SK-N-SH treated with all-trans-retinoic acid at 6 μM for 48 hours (cell line): ENCODE results near the gene SLC25A18.

Experiments used
- ATAC-seq: fragments of 200-7000 bp; cut with Tn5 transposase; 3 replicates; pipeline ENCODE4 v1.9.1; 2020; ENCODE audit warnings: mild to moderate bottlenecking, moderate library complexity
- BACH2 ChIP-seq: fragments of 250-450 bp; sonication (Bioruptor Pico); IDR thresholded peaks from 2 replicates; pipeline ENCODE4 v1.9.0; 2021; ENCODE audit warnings: mild to moderate bottlenecking, borderline replicate concordance
- CREB5 ChIP-seq: fragments of 250-450 bp; sonication (Bioruptor Pico); IDR thresholded peaks from 2 replicates; pipeline ENCODE4 v1.5.1; 2020; ENCODE audit warnings: low read depth, mild to moderate bottlenecking, moderate library complexity
- CSDC2 ChIP-seq: fragments of 250-450 bp; sonication (Bioruptor Pico); IDR thresholded peaks from 2 replicates; pipeline ENCODE4 v1.5.0; 2020; ENCODE audit warnings: mild to moderate bottlenecking, moderate library complexity
- ESRRG ChIP-seq: fragments of 250-450 bp; sonication (Bioruptor Pico); IDR thresholded peaks from 2 replicates; pipeline ENCODE4 v1.6.1; 2021; ENCODE audit warnings: mild to moderate bottlenecking
- GLIS3 ChIP-seq: fragments of 250-450 bp; sonication (Bioruptor Pico); IDR thresholded peaks from 2 replicates; pipeline ENCODE4 v1.5.0; 2020; ENCODE audit warnings: mild to moderate bottlenecking, moderate library complexity
- ISL1 ChIP-seq: fragments of 250-450 bp; sonication (Bioruptor Pico); IDR thresholded peaks from 2 replicates; pipeline ENCODE4 v2.1.2; 2022; ENCODE audit warnings: mild to moderate bottlenecking, moderate library complexity
- OSR1 ChIP-seq: fragments of 250-450 bp; sonication (Bioruptor Pico); IDR thresholded peaks from 2 replicates; pipeline ENCODE4 v1.8.0; 2022; ENCODE audit warnings: moderate library complexity, mild to moderate bottlenecking, inconsistent platforms
- POU6F1 ChIP-seq: fragments of 250-450 bp; sonication (Bioruptor Pico); IDR thresholded peaks from 2 replicates; pipeline ENCODE4 v1.8.0; 2021; ENCODE audit warnings: low read depth, mild to moderate bottlenecking, moderate library complexity, borderline replicate concordance
- PPARA ChIP-seq: fragments of 250-450 bp; sonication (Bioruptor Pico); IDR thresholded peaks from 2 replicates; pipeline ENCODE4 v1.5.0; 2020; ENCODE audit warnings: mild to moderate bottlenecking, borderline replicate concordance
- RARB ChIP-seq: fragments of 250-450 bp; sonication (Bioruptor Pico); IDR thresholded peaks from 2 replicates; pipeline ENCODE4 v1.8.0; 2021; ENCODE audit warnings: mild to moderate bottlenecking, moderate library complexity
- SNAI2 ChIP-seq: fragments of 250-450 bp; sonication (Bioruptor Pico); IDR thresholded peaks from 2 replicates; pipeline ENCODE4 v1.5.0; 2020; ENCODE audit warnings: mild to moderate bottlenecking, moderate library complexity
- TCF4 ChIP-seq: fragments of 250-450 bp; sonication (Bioruptor Pico); IDR thresholded peaks from 2 replicates; pipeline ENCODE4 v1.8.0; 2021; ENCODE audit warnings: mild to moderate bottlenecking, moderate library complexity, borderline replicate concordance
- TOX ChIP-seq: fragments of 250-450 bp; sonication (Bioruptor Pico); IDR thresholded peaks from 2 replicates; pipeline ENCODE4 v1.8.0; 2021; ENCODE audit warnings: mild to moderate bottlenecking, moderate library complexity, borderline replicate concordance
- ZC3H10 ChIP-seq: fragments of 250-450 bp; sonication (Bioruptor Pico); IDR thresholded peaks from 2 replicates; pipeline ENCODE4 v1.5.1; 2021; ENCODE audit warnings: mild to moderate bottlenecking, moderate library complexity
- ZFP3 ChIP-seq: fragments of 250-450 bp; sonication (Bioruptor Pico); IDR thresholded peaks from 2 replicates; pipeline ENCODE4 v1.5.0; 2020; ENCODE audit warnings: mild to moderate bottlenecking, moderate library complexity
- ZFP30 ChIP-seq: fragments of 450-650 bp; formaldehyde crosslinking; IDR thresholded peaks from 2 replicates; pipeline ENCODE4 v1.5.0; 2022; ENCODE audit warnings: mild to moderate bottlenecking, moderate library complexity
- ZNF565 ChIP-seq: fragments of 450-650 bp; formaldehyde crosslinking; conservative IDR thresholded peaks from 2 replicates; pipeline ENCODE4 v1.5.0; 2020; ENCODE audit warnings: low read depth, mild to moderate bottlenecking, moderate library complexity
- ZNF70 ChIP-seq: fragments of 450-650 bp; formaldehyde crosslinking; IDR thresholded peaks from 2 replicates; pipeline ENCODE4 v1.5.0; 2020; ENCODE audit warnings: mild to moderate bottlenecking, moderate library complexity
- ZNF8 ChIP-seq: fragments of 450-650 bp; formaldehyde crosslinking; IDR thresholded peaks from 2 replicates; pipeline ENCODE4 v1.5.0; 2020; ENCODE audit warnings: mild to moderate bottlenecking, moderate library complexity
- TF ChIP-seq, protein P1 (sequence below): fragments of 250-450 bp; sonication (Bioruptor Pico); IDR thresholded peaks from 2 replicates; pipeline ENCODE4 v1.8.0; 2020; ENCODE audit warnings: mild to moderate bottlenecking, moderate library complexity, borderline replicate concordance

SLC25A18 gene

GRCh38 chr22:17588606-17589005, 25.3 kb downstream of the SLC25A18 start:
- TF ChIP-seq ESRRG (CRISPR knock-in tag) = no peak
- no peak for TF ChIP-seq TCF4 (CRISPR knock-in tag)
- TF ChIP-seq CSDC2 (CRISPR knock-in tag) = no peak
- TF ChIP-seq BACH2 (CRISPR knock-in tag) = no peak
- no peak for TF ChIP-seq CREB5 (CRISPR knock-in tag)
- TF ChIP-seq ZFP3 (CRISPR knock-in tag) = no peak
- no peak for TF ChIP-seq POU6F1 (CRISPR knock-in tag)
- no peak for TF ChIP-seq GLIS3 (CRISPR knock-in tag)
- TF ChIP-seq ZNF565 = no peak
- TF ChIP-seq ZNF70 = no peak
- no peak for TF ChIP-seq RARB (CRISPR knock-in tag)
- ATAC-seq = no peak

- TF ChIP-seq ESRRG (CRISPR knock-in tag) (no peak), OSR1 (CRISPR knock-in tag) (no peak), CREB5 (CRISPR knock-in tag) (no peak), SNAI2 (CRISPR knock-in tag) (no peak)
- TF ChIP-seq, protein P1, sequence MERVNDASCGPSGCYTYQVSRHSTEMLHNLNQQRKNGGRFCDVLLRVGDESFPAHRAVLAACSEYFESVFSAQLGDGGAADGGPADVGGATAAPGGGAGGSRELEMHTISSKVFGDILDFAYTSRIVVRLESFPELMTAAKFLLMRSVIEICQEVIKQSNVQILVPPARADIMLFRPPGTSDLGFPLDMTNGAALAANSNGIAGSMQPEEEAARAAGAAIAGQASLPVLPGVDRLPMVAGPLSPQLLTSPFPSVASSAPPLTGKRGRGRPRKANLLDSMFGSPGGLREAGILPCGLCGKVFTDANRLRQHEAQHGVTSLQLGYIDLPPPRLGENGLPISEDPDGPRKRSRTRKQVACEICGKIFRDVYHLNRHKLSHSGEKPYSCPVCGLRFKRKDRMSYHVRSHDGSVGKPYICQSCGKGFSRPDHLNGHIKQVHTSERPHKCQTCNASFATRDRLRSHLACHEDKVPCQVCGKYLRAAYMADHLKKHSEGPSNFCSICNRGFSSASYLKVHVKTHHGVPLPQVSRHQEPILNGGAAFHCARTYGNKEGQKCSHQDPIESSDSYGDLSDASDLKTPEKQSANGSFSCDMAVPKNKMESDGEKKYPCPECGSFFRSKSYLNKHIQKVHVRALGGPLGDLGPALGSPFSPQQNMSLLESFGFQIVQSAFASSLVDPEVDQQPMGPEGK = no peak
- peak; percentile 11; the same call in 1 of the 3 replicates for ATAC-seq
Observed at GRCh38 chr22:17589810-17590375, 26.6 kb downstream of the SLC25A18 start.

DNA sequence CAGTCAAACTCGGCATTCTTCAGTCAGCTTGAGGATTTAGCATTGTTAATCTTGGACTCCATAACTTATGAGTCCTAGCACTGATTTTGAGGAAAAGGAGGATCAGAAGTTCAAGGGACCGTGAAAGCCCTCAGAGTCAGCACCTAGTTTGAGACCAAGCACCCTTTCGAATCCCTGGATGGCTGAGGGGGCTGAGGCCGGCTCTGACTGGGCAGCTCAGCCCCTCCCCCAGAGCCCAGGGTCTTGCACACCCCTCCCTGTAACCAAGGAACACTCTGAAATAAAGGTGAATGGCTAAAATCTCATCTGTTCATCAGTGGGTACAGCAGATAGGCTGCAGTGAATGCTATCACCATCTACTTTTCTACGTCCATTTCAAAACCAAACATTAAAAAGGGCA, 27.3 kb downstream of the SLC25A18 start:
- TF ChIP-seq RARB (CRISPR knock-in tag) = no peak
- no peak for TF ChIP-seq ZC3H10 (CRISPR knock-in tag)
- no peak for TF ChIP-seq ISL1 (CRISPR knock-in tag)
- no peak for TF ChIP-seq ZNF565
- TF ChIP-seq ZFP3 (CRISPR knock-in tag) = no peak
- no peak for TF ChIP-seq ESRRG (CRISPR knock-in tag)
- no peak for TF ChIP-seq TOX (CRISPR knock-in tag)
- no peak for TF ChIP-seq ZNF8 (CRISPR knock-in tag)
- no peak for TF ChIP-seq OSR1 (CRISPR knock-in tag)
- no peak for TF ChIP-seq ZFP30
- TF ChIP-seq BACH2 (CRISPR knock-in tag) = no peak
- TF ChIP-seq SNAI2 (CRISPR knock-in tag) = no peak
- no peak for TF ChIP-seq POU6F1 (CRISPR knock-in tag)
- TF ChIP-seq, all 23 proteins: peak for 0

DNA sequence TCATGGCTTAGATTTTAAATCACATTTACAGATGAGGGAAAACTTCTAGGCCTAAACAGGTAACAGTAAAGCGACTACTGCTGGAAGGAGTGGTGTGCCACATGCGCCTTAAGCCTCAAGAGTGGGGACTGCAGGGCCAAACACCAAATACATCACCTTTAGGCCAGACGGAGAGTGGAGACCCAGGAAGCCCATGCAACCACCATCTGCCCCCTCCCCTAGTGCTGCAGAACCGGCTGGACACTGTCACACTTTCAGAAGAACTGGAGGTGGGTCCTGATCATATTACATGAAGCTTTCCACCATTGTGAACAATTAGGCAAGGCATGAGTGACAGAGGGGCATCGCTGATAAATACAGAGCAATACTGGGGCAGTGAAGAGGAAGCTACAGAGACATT, 28.9 kb downstream of the SLC25A18 start:
- ATAC-seq = no peak
- TF ChIP-seq BACH2 (CRISPR knock-in tag) (no peak), CSDC2 (CRISPR knock-in tag) (no peak), ZC3H10 (CRISPR knock-in tag) (no peak), POU6F1 (CRISPR knock-in tag) (no peak), ZNF70 (no peak), OSR1 (CRISPR knock-in tag) (no peak), ISL1 (CRISPR knock-in tag) (no peak), GLIS3 (CRISPR knock-in tag) (no peak), TCF4 (CRISPR knock-in tag) (no peak), ZNF8 (CRISPR knock-in tag) (no peak), RARB (CRISPR knock-in tag) (no peak), CREB5 (CRISPR knock-in tag) (no peak), ZFP3 (CRISPR knock-in tag) (no peak), PPARA (CRISPR knock-in tag) (no peak), SNAI2 (CRISPR knock-in tag) (no peak), TOX (CRISPR knock-in tag) (no peak), ZNF565 (no peak), ESRRG (CRISPR knock-in tag) (no peak)
- TF ChIP-seq, protein P1 = no peak

More for the DNA sequence above, 27.3 kb downstream of the SLC25A18 start:
- no peak for ATAC-seq
